Activated T-cell treated with anti-CD3 and anti-CD28 coated beads, Interleukin-2, amount 50 U/mL, for 48 hours (primary cell): ENCODE data around the gene CYSTM1.

Source experiments
- DNase-seq, 2 experiments: peaks; one replicate each; pipeline ENCODE4 v3.0.0-alpha.2; 2020

Gene CYSTM1, protein sequence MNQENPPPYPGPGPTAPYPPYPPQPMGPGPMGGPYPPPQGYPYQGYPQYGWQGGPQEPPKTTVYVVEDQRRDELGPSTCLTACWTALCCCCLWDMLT

DNA sequence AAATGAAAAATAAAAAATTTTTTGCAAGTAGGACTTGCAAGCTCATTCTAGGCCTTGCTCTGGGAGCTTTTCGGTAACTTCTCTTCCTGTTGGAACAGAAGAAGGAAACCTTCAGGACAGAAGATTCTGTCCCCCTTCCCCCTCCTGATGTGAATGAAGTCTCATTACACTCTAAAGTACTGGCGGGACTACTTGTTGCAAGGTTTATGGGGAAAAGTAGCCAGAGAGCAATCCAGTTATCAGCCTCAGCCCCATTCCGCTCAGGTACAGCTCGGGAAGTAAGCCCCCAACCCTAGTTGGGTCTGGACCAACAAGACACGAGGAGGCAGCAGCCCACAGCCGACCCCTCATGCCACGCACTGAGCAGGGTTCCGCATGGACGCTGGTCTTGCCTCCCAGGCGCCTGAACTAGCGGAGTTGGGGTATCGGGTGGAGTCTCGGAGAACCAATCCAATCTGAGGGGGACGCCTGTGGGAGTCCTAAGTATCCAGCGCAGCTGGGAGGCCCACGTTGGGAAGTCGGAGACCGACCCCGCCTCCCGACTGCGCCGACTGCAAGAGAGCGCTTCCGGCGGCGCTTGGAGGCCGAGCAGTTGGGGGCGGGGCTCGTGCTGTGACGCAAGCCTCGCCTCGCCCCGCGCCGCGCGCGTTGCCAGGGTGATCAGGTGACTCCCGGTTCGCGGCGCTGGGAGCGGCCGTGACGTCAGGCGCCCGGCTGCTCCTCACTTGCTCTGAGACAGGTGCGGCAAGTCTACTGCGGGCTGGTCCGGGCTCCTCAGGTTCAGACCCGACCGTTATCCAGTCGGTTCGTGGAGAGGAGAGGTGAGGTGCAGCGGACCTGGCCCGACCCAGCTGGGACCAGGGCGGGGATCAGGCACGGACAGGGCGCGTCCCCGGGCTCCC is at the start of gene CYSTM1:
Gene CYSTM1, plus strand, starts transcription at position 724 of the 902 bp plus-strand sequence. CDS start 19,278 bp downstream, outside the sequence.
- DNase-seq, result peak; percentile 95 to 98

- no peak for DNase-seq
Observed at GRCh38 chr5:140125637-140126036, 49.4 kb upstream of the CYSTM1 start, which contains the start of gene IGIP. TSS of gene IGIP (plus strand) at chr5:140125937. CDS start at chr5:140128477, 2,540 bp downstream.

GRCh38 chr5:140126315-140127012 is 48.5 kb upstream of the CYSTM1 start:
- no peak for DNase-seq

DNA sequence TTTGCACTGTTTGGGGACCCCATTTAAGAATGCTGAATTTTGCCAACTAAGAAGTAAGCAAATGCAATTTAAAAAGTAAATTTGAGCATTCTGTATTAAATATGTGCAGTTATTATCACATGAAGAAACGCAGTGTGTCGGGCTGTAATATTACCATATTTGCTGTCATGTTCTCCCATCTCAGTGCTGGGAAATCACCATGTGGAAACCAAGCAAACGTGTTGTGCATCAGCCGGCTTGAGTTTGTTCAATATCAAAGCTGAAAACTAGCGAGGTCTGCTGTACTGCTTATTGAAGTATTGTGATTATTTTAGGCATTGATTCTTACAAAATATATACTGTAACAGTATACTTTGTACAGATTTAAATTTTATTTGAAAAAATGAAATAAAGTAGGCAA is 46.6 kb upstream of the CYSTM1 start:
- no peak for DNase-seq

GRCh38 chr5:140130949-140131733 is 43.8 kb upstream of the CYSTM1 start:
- DNase-seq, result peak in 1 of 2 experiments; percentile 12

GRCh38 chr5:140131967-140132409 is 43.0 kb upstream of the CYSTM1 start:
- peak; percentile 22 to 33 for DNase-seq

GRCh38 chr5:140133514-140134167 is 41.3 kb upstream of the CYSTM1 start:
- peak in 1 of 2 experiments; percentile 2 for DNase-seq

- DNase-seq, result peak in 1 of 2 experiments; percentile 4
Observed at GRCh38 chr5:140134277-140134935, 40.6 kb upstream of the CYSTM1 start.

DNA sequence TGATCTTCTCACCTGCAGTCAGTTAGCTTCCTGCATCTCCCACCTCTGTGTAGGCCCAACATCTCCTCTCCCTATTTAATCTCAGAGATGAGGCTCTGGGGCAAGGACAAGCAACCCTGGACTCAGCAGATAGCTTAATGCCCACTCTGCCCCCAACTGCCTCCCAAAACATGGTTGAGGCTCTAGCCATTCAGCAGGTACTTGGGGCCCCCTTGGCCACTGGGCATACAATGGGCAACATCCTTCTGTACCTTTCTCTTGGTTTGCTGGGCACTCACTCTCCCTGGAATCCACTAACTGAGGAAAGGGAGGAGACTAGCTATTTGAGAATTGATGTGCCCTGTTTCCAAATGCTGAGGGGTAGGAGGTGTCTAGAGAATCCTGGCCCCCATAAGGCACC is 39.9 kb upstream of the CYSTM1 start:
- no peak for DNase-seq

DNA sequence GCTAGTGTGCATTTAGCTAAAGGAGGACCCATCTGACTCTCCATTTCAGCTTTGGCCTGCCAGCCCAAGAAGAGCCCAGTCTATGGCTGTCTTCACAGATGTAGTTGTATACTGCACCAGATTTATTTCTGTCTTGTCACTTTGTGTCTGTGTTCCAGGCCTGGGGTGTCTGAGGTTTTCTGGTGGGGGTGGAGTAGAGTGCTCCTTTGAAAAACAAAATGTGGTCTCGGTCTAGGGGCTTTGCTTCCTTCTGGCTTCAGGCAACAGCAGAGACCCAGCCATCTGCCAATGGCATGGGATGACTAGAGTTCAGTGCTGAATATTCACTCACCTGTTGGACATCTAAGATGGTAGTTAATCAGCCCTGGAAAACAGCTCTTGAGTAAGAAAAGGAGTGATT is 38.4 kb upstream of the CYSTM1 start:
- no peak for DNase-seq

DNA sequence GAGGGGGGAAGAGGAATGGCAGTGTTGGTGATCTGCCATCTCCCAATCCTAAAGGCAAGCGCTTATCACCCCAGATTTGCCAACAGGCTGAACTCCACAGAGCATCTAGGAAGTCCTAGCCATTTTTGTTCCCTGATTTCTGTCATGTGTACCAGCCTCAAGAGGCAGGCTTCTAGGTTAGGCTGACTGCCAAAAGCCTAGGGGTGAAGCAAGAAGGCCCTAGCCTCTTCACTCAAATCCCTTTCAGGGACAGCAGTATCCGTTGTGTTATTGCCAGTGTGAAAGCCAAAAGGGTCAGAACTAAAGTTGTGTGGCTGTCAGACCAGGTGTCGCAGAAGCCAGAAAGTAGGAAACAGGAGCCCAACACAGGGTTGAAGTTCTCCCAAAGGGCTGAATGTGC is 34.6 kb upstream of the CYSTM1 start:
- peak in 1 of 2 experiments; percentile 4 for DNase-seq

- no peak for DNase-seq
Observed at GRCh38 chr5:140141241-140141640, 33.7 kb upstream of the CYSTM1 start.

DNA sequence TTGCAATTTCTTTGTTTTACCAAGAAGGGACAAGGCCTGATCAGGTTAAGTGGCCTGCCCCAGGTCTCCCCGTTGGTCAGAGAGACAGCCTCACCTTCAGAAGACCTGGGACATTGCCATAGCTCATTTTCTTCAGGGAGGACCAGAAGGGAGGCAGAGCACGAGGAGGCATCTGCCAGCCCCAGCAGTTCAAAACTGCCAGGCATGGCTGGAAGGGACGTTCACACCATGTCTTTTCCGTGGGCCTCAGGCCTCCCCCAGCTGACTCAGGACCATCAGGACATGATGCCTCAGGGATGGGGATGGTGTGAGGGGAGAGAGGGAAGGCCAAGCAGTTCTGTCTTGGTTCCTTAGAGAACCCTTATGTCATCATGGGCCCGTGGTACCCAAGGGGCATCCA is 32.7 kb upstream of the CYSTM1 start:
- DNase-seq, result no peak

GRCh38 chr5:140142856-140143255 is 32.1 kb upstream of the CYSTM1 start:
- DNase-seq, result no peak

- peak in 1 of 2 experiments; percentile 14 for DNase-seq
Observed at GRCh38 chr5:140143521-140144258, 31.3 kb upstream of the CYSTM1 start.

DNA sequence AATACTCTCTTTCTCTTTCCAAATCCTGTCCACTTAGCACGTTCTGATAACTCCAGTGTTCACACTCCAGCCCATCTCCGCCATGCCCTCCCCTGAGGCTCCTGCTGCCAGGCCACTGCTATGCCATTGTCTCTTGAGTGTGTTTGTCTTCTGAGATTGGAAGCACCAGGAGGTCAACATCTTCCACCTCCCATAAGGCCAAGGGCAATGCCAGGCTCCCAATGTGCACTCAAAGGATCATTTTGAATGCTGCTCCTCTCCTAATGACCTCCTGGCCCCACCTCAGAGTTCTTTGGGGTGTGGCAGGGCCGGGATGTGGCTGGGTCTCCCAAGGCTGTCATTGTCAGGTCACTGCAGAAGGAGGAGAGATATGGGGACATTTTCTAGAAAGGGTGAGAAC is 29.7 kb upstream of the CYSTM1 start:
- DNase-seq, result no peak

DNA sequence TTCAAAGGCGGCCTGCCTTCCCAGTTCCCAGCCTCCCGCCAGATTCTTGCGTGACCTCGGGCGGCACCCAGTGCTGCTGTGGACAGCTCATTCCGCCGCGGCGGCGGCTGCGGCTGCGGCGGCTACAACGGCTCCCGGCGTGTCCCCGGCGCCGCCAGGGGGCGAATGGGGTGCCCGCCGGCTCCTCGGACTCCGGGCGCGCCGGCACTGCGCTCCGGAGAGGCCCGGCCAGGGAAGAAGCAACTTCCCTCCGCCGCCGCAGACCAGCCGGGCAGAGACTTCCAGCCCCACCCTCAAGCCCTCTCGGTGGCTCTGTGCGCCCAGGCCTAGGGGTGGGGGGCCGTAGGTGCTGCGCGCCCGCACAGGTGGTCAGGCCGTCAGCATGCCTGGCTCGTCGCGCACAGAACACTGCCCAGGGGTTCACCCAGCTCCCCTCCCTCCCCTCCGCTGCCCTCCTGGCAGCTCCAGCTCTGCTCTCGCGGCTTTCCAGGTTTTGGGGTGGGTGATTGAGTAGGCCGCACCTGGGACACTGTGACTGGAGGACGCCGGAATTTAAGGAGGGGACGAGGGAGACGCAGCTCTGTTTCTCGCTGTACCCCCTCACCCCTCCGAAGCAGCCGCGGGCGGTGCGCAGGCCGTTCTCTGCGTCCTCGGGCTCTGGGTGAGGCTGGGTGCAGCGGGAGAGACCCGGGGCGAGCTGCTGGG is 29.0 kb upstream of the CYSTM1 start:
- DNase-seq, result peak; percentile 69 to 80

GRCh38 chr5:140146523-140146842 is 28.5 kb upstream of the CYSTM1 start:
- DNase-seq, result no peak

- DNase-seq, result no peak
Observed at GRCh38 chr5:140147460-140147859, 27.5 kb upstream of the CYSTM1 start.

DNA sequence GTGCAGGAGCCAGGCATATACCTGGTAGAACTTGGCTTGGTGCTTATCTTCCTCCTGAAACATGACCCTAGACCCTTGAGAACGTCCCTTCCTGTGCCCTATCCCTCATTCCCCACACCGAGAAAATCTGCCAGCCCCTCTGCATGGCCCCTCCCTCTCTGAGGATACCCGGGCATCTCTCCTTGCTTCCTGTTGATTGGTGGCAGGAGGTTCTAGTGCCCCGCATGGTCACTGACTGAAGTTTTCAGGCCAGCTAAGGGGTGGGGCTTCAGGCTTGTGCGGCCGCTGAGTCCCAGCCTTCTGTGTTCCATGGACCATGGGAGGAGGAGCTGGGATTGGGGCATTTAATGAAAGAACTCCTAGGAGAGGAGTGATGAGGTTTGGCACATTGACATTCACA is 26.5 kb upstream of the CYSTM1 start:
- no peak for DNase-seq
